K562 (cell line): ENCODE data around the gene TCP10L. TPM values are rescaled to one million over a fixed set of nuclear protein-coding genes. Genes with fewer than 3 reads are reported as not detected.

Source experiments
- CBFB ChIP-seq: sonication (generic); formaldehyde crosslinking; IDR thresholded peaks from 2 replicates; pipeline ENCODE4 v1.4.0; 2020; ENCODE audit warnings: mild to moderate bottlenecking, missing genetic modification reagents
- CUX1 ChIP-seq: fragments of 200-800 bp; sonication (Bioruptor generic); IDR thresholded peaks from 2 replicates; pipeline ENCODE4 v1.6.1; 2016; ENCODE audit warnings: missing genetic modification characterization, missing compliant biosample characterization
- GMEB1 ChIP-seq: fragments of 250-450 bp; sonication (Bioruptor Pico); IDR thresholded peaks from 2 replicates; pipeline ENCODE4 v1.4.0; 2020; ENCODE audit warnings: mild to moderate bottlenecking
- HCFC1 ChIP-seq: IDR thresholded peaks from 2 replicates; pipeline ENCODE4 v1.6.1; 2012; ENCODE audit warnings: low read depth, low read length, improper control_type of control experiment
- HDAC1 ChIP-seq, 2 experiments: fragments of 450-650 bp; IDR thresholded peaks; 2 replicates each; pipeline ENCODE4 v1.6.1; 2016 to 2017; ENCODE audit warnings: inconsistent platforms in 1 of 2, mild to moderate bottlenecking in 1 of 2, moderate library complexity in 1 of 2
- HMG20A ChIP-seq: fragments of 450-650 bp; formaldehyde crosslinking; conservative IDR thresholded peaks from 2 replicates; pipeline ENCODE4 v1.4.0; 2020; ENCODE audit warnings: mild to moderate bottlenecking, mixed read lengths
- HNRNPK ChIP-seq: fragments of 200-400 bp; formaldehyde crosslinking; IDR thresholded peaks from one replicate; pipeline ENCODE4 v1.6.1; 2018; ENCODE audit warnings: mild to moderate bottlenecking, low read depth, low read length; ENCODE audit not compliant: poor library complexity, severe bottlenecking
- IRF2 ChIP-seq: sonication (generic); formaldehyde crosslinking; IDR thresholded peaks from 2 replicates; pipeline ENCODE4 v1.8.1; 2022; ENCODE audit warnings: mild to moderate bottlenecking, missing genetic modification reagents
- JUND ChIP-seq, 2 experiments: IDR thresholded peaks; 2 replicates in 1 of 2; 3 replicates in 1 of 2; pipeline ENCODE4 v1.6.1; 2011; ENCODE audit warnings: borderline replicate concordance in 2 of 2, low read depth in 2 of 2, low read length in 2 of 2, improper control_type of control experiment in 1 of 2, missing biosample characterization in 1 of 2, missing genetic modification characterization in 1 of 2, missing genetic modification reagents in 1 of 2
- RBM14 ChIP-seq: fragments of 200-400 bp; formaldehyde crosslinking; IDR thresholded peaks from 2 replicates; pipeline ENCODE4 v1.6.1; 2018; ENCODE audit warnings: low read depth, mild to moderate bottlenecking, low read length, moderate library complexity, borderline replicate concordance; ENCODE audit not compliant: insufficient read depth
- VEZF1 ChIP-seq: fragments of 200-800 bp; sonication (Bioruptor generic); IDR thresholded peaks from 2 replicates; pipeline ENCODE4 v1.6.1; 2017; ENCODE audit warnings: missing genetic modification characterization, missing compliant biosample characterization
- ZBTB5 ChIP-seq: fragments of 450-650 bp; IDR thresholded peaks from 2 replicates; pipeline ENCODE4 v1.6.1; 2017; ENCODE audit warnings: antibody characterized with exemption
- ZBTB7A ChIP-seq: IDR thresholded peaks from 2 replicates; pipeline ENCODE4 v1.6.1; 2011; ENCODE audit warnings: low read depth, mild to moderate bottlenecking, low read length, moderate library complexity, borderline replicate concordance; ENCODE audit not compliant: control insufficient read depth
- ZNF395 ChIP-seq: fragments of 200-800 bp; sonication (Bioruptor generic); IDR thresholded peaks from 2 replicates; pipeline ENCODE4 v1.6.1; 2017; ENCODE audit warnings: missing genetic modification characterization, missing compliant biosample characterization
- ZNF41 ChIP-seq: fragments of 250-450 bp; sonication (Bioruptor Pico); conservative IDR thresholded peaks from 2 replicates; pipeline ENCODE4 v1.4.0; 2020; ENCODE audit warnings: mild to moderate bottlenecking
- polyA plus RNA-seq, 8 experiments: library from polyadenylated mRNA; depleted of rRNA in 4 of 8; stranded (reverse) in 5 of 8; unstranded in 3 of 8; fragments of >200 nt; fragmentation: Nextera tagmentation in 2 of 8; fragmentation: Illumina TruSeq in 1 of 8; extraction: Ambion mirVana in 2 of 8; extraction: Trizol in 1 of 8; gene quantifications; 2 replicates each; pipeline versions ENCODE4 v1.2.1 to v1.2.3, GENCODE V29; 2011 to 2014; ENCODE audit warnings: inconsistent platforms in 1 of 8, missing spikeins in 1 of 8
- total RNA-seq, 7 experiments: library from RNA; depleted of rRNA in 6 of 7; stranded (reverse); fragments of >200 nt in 6 of 7; fragmentation: Illumina TruSeq in 2 of 7; extraction: Trizol in 2 of 7; gene quantifications; 2 replicates each; pipeline versions ENCODE4 v1.2.1 to v1.2.3, GENCODE V29; 2011 to 2021; ENCODE audit warnings: low replicate concordance in 1 of 7

The TCP10L gene
- total and polyA plus RNA-seq, 9 of the 15 experiments (the other 6 are each of a cell fraction or from before 2014, with no cell fraction given): 0.34 to 0.91 (median 0.56) TPM; not detected in 2

GRCh38 chr21:32547018-32547417 lies 38.3 kb downstream of the TCP10L start (continued):
- no peak for TF ChIP-seq ZBTB5
- peak; percentile 78; the same call in 1 of the 2 replicates for TF ChIP-seq JUND (IDR thresholded peaks at IDR 0.05; ENCODE audit: borderline replicate concordance, low read depth, low read length)
- no peak for TF ChIP-seq JUND (tag; IDR thresholded peaks at IDR 0.05; ENCODE audit: borderline replicate concordance, low read depth, low read length)
- no peak for TF ChIP-seq IRF2
- TF ChIP-seq GMEB1: no peak
- TF ChIP-seq CUX1 (CRISPR knock-in tag): no peak
- TF ChIP-seq HMG20A (CRISPR knock-in tag): no peak
- TF ChIP-seq HNRNPK: no peak
- TF ChIP-seq HDAC1 (IDR thresholded peaks at IDR 0.05): no peak
- no peak for TF ChIP-seq CBFB (CRISPR knock-in tag)
- TF ChIP-seq HCFC1: no peak
- no peak for TF ChIP-seq ZNF41 (CRISPR knock-in tag)
- TF ChIP-seq ZBTB7A: peak; percentile 79; the same call in 1 of the 2 replicates
- TF ChIP-seq ZNF395 (CRISPR knock-in tag): 0 out of 2 replicates have a peak, but pooled peaks have one; percentile 12
- no peak for TF ChIP-seq RBM14
- peak; percentile 47 for TF ChIP-seq VEZF1 (CRISPR knock-in tag)
